Gastrocnemius medialis (tissue), 4 donors: ENCODE data around the gene FKBP1C.

Source experiments
- CTCF ChIP-seq, 5 experiments: fragments of 450-650 bp in 3 of 5; fragments of 200-600 bp in 2 of 5; sonication (generic) in 2 of 5; IDR thresholded peaks in 4 of 5; conservative IDR thresholded peaks in 1 of 5; 1 replicate in 4 of 5; 2 replicates in 1 of 5; pipeline ENCODE4 v1.5.1; 2016 to 2019; ENCODE audit warnings: antibody characterized with exemption in 5 of 5, mild to moderate bottlenecking in 3 of 5, moderate library complexity in 3 of 5
- POLR2A ChIP-seq, 2 donors: fragments of 450-650 bp; IDR thresholded peaks; one replicate each; pipeline ENCODE4 v1.6.1; 2017; ENCODE audit warnings: antibody characterized with exemption in 2 of 2, mild to moderate bottlenecking in 2 of 2, moderate library complexity in 2 of 2

- no peak for TF ChIP-seq CTCF (IDR thresholded peaks at IDR 0.05 in 4 of 5, conservative IDR thresholded peaks at IDR 0.05 in 1 of 5)
- no peak for TF ChIP-seq POLR2A (IDR thresholded peaks at IDR 0.05)
Measured at GRCh38 chr6:63246581-63246980, 35.3 kb downstream of the FKBP1C start.
